ENCODE measurements around the gene ABHD12. TPM values are rescaled to one million over a fixed set of nuclear protein-coding genes. Genes with fewer than 3 reads are reported as not detected.

ABHD12 gene
- total RNA-seq, 1 donor from 2014 or later = 22.6 TPM

DNA sequence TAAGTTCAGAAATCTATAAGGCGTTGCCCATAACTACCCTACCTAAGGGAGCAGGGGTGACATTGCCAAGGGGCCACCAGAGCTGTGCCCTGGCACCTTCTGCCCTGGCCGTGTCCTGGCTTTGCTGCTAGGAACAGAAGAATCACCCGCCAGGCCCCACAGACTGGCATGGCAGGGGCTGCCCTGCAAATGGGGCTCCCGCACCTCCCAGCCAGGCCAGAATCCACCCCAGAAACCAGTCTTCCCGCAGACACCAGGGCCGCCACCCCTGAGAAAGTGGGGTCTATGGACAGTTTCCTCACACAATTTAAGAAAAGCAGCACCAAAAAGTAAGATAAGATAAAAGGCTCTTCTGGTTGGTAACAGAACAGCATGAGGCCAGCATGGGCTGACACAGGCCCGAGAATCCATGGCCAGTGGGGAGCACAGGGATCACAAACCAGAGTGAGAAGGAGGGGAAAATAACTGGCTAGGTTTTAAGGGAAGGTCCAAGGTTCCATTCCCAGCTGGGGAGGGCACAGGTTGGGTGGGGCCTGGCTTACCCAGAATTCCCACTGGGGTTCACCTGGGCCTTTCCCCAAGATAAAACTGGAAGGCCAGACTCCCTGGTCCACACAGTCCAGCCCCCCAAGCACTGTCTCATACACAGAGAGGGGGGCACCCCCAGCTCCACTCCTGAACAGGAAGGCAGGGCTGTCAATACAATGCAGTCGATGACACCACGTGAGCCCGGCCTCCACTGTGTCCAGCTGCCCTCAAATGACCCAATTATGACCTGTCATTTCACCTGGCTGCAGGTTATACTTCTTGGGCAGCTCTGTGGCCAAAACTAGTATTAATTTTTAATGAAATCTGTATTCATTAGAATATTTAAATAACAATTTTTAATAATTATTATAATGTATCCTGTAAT is 83.4 kb downstream of the ABHD12 start:
- DNase-seq = no peak

DNA sequence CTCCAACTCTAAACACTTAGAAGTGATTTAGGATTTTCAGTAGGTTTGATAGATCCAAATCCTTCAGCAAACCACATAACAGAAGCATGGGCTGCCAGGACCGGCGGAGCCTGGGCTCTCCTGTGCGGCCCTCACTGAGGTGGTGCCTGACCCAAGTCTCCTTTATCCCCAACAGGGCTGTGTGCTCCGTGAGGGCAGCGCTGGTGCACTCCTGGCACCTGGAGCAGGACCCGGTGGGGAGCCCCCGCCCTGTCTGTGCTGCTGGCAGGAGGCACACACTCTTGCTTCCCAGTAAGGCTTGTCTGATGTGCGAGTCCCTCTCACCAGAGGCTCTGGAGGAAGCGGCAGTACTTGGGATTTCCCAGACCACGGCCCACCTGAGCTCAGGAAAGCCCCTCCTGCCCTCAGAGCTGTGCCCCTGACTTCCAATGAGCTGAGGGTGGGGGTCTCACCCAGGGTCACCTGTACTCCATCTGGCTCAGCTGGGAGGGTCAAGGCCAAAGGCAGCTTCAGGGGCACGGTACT is 86.5 kb downstream of the ABHD12 start:
- no peak for DNase-seq

DNA sequence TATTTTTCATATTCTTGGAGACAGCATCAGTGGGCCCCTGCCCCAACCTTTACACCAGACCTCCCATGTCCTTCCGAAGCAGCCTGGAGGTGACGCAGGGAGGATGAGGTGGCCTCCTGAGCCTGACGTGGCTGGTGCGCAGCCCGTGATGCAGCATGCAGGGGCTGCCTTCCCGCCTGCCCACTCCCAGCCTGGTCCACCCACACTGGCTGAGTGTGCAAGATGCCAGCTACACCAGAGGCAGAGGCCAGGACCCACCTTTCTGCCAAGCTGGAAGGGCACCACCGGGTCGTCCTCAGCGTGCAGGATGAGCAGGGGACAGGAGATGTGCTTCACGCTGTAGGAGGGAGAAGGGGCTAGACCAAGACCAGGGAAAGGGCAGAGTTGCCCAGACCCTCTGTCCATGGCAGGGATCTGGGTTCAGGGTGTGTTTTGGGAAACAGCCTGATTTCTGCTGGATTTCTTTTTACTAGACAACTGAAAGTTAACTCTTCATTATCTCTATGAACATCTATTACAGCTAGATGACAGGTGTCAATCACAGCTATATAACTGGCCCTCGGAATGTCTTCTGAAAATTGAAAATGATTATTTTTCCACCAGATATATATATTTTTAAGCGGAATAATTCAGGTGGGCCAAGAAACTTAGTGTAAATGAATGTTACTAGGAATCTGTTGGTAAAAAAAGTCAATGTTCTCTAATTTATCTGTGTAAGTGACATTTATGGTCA is 87.2 kb downstream of the ABHD12 start:
- DNase-seq = no peak

DNA sequence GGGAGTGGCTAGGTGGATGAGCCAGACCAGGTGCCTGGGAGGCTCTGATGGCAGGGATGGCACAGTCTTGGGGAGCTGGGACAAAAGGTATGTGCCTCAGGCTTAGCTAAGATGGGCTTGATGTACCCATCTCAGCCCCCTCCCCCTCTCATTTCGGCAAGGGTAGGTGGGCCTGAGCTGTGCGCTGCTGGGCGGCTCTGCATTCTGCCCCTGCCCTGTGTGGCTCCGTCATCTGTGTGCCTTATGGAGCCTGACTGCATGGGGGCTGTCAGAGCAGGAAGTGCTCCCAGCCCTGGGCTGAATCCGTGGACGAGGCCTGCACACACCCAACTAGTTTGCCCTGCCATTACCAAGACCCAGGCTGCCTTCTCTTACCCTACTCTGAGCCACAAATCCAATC is 88.0 kb downstream of the ABHD12 start:
- no peak for DNase-seq

DNA sequence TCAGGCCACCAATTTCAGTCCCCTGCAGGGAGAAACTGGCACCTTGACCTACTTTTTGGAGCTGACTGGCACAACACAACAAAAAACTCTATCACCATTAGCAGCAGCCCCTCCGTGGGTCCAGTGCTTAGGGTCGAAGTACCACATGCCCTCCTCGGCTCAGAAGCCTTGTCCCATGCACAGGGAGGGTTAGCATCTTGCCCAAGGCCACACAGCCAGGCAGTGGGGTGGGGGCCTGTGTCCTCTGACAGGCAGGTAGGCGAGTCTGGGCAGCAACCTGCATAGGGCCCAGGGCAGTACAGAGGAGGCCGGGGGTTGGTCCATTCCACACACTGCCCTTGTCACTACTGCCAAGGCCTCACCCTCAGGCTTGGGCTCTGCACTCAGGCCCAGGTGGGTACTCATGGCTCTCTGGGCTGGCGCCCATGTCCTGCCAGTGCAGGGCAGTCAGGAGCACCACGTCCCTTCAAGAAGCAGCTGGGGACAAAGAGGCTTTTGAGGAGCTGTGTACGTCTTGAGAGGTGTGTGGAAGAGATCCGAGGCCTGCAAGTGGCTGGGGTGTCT is 89.2 kb downstream of the ABHD12 start:
- DNase-seq = no peak

DNA sequence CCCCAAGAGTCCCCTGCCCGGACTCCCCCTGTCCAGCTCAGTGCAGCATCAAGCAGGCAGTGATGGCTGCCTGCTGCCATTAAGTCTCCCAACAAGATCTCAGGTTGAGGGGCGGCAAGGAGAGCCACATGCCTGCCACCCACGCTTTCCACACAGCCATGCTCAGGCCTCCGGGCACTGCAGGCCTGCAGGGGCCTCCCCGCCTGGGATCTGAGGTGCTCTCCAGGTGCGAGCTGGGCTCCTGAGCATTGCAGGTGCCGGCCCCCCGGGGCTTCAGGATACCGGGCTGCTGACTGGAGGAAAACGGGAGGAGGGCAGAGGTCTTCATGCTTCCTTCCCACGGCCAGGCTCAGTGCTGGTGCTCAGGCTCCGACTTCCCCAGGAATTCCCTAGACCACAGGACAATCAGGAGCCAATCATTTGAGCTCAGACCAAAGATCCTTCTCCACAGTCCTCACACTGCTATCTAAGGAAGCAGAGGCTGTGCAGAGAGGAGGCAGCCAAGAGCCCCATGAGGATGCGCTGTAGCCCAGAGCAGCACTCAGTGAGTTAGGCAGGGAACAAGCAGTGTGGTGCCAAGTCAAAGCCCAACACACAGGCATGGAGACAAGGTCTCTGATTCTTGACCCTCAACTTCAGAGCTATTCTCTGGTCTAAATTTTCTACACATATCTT is 90.0 kb downstream of the ABHD12 start:
- DNase-seq = no peak

DNA sequence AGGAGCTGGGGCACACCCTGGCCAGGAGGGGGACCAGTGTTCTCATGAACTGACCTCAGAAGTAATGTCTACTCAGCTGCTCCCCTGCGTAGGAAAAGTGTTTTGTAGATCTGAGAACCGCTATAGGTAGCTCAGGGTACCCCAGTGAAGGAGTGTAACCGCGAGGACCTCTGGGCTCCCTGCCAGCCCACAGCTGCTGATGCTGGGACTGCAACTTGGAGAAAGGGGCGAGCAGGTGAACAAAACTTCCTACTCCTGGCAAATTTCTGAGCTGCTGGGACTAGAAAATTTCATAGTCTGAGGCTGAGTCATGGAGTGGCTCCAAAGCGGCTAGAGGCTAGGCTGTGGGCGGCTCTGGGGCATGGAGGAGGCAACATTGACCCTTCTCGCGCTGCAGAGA is 90.8 kb downstream of the ABHD12 start:
- no peak for DNase-seq

DNA sequence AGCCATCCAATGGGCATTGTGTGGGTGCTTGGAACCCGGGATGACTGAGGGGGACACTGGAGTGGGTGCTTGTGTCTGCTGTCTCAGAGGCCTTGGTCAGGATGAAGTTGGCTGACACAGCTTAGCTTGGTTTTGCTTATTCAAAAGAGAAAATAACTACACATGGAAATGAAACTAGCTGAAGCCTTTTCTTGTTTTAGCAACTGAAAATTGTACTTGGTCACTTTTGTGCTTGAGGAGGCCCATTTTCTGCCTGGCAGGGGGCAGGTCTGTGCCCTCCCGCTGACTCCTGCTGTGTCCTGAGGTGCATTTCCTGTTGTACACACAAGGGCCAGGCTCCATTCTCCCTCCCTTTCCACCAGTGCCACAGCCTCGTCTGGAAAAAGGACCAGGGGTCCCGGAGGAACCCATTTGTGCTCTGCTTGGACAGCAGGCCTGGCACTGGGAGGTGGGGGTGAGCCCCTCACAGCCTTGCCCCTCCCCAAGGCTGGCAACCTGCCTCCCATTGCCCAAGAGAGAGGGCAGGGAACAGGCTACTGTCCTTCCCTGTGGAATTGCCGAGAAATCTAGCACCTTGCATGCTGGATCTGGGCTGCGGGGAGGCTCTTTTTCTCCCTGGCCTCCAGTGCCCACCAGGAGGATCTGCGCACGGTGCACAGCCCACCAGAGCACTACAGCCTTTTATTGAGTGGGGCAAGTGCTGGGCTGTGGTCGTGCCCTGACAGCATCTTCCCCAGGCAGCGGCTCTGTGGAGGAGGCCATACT is 93.3 kb downstream of the ABHD12 start:
- no peak for DNase-seq

DNA sequence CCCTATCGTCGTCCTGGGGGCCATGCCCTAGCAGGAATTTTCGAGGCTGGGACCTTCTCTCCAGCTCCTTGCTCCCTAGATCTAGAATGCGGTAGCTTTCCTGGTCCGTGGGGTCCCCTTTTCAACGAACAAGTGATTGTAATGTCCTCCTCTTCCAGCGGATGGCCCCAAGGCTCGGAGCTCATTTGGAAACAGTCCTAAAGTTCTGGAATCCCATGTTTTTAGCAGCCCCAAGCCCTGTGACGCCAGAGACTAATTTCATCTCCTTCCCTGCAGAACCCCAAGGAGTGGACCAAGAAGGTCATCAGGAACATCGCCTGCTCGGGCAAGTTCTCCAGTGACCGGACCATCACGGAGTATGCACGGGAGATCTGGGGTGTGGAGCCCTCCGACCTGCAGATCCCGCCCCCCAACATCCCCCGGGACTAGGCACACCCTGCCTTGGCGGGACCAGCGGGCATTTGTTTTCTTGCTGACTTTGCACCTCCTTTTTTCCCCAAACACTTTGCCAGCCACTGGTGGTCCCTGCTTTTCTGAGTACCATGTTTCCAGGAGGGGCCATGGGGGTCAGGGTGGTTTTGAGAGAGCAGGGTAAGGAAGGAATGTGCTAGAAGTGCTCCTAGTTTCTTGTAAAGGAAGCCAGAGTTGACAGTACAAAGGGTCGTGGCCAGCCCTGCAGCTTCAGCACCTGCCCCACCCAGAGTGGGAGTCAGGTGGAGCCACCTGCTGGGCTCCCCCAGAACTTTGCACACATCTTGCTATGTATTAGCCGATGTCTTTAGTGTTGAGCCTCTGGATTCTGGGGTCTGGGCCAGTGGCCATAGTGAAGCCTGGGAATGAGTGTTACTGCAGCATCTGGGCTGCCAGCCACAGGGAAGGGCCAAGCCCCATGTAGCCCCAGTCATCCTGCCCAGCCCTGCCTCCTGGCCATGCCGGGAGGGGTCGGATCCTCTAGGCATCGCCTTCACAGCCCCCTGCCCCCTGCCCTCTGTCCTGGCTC is 94.2 kb downstream of the ABHD12 start:
- no peak for DNase-seq

DNA sequence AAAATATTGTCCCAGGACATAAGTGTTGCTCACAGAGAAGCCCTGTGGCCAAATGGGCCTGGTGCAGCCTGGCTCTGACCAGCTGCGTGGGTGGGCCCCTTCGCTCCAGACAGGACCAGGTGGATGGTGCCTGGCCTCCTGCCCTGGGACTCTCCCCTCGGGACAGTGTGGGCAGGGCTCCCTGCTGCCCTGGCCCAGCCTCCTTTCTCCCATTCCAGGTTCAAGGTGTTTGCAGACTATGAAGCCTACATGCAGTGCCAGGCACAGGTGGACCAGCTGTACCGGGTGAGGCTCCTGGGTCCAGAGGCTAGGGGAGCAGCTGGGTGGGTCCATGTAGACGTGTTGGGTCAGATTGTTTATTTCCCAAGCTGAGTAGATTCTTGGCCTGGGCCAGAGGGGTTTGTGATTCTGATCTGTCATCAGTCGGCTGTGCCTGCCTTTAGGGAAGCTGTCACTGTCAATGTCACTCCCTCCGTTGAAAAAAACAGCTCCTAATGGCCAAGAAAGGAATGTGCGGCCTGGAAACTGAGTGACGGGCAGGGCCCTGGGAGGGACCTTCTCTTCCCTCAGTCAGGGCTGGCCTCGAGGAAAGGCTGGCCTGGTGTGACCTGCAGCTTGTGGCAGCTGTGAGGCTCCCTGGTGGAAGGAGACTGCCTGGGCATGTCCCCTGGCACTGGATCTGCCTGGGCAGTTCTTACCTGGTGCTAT is 95.1 kb downstream of the ABHD12 start:
- DNase-seq = no peak

DNA sequence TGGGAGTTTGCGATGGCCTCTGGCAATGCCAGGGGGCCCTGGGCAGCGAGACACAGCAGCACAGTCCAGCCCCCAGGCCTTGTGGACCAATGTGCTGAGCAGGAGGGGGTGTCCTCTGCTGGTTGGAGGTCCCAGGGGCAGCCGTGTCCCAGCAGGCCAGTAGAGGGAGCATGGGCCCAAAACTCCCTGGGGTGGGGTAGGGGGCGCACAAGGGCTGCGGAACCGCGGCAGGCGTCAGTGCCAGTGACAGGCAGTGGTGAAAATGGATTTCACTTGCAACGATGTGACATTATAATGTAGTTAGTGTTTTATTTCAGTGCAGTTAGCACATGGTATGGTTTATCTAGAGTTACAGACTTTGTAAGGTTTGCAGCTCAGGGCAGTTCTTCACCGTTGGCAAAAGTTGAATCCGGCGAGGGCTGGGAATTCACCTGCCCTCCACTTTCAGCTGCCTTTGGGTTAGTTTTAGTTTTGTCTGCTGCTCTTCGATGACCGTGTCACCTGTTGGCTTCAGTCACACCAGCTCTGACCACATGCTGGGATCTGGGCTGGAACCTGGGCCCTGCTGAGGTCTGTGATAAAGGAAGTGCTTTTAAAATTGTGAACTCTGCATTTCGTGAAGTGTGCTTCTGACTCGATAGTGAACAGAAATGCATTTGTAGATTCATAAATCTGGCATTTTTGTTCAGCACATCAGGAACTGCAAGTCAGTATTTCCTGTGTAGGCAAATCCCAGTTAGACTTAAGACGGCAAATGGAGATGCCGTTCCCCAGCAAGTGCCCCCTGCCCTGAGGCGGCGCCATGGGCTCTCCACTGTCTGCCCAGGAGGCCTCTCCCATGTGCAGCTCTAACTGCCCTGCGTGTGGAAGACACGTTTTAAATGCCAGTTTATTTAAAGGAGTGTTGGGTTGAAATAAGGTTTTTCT is 95.9 kb downstream of the ABHD12 start:
- no peak for DNase-seq

DNA sequence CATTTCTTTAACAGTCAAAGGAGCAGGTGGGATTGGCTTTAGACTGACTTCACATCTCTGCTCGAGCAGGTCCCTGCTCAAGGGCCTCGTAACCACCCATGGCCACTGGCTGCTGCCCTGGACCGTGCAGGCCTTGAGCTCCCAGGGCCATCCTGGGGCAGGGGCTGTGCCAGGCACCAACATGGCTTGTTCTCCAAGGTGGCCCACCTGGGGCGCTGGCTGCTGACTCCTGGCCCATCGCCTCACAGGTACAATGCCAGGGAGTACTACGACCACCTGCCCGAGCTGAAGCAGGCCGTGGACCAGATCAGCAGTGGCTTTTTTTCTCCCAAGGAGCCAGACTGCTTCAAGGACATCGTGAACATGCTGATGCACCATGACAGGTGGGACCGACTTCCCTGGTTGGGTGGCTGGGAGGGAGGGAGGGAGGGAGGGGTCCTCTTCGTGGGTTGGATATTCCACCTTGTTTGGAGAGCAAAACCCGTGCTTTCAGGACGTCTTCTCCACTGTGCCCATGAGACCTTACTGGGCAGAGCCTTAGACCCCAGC is 96.7 kb downstream of the ABHD12 start:
- DNase-seq = no peak

DNA sequence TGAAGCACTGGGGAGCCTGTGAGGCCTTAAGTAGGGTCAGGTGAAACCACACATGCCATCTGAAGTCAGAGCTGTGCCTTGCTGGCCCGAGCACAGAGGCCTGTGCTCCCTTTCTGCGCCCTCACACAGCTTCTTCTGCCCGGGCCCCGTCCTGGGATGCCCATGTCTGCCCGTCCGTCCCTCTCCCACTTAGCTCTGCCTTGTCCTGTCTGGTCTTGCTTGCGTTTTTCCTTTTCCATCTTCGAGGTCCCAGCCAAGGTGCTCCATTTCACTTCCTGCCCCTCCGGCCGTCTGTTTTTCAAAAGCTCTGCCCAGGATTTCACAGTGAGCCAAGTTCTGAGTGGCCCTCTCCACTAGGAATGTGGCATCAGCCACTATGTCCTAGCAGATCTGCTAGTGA is 97.1 kb downstream of the ABHD12 start:
- no peak for DNase-seq

DNA sequence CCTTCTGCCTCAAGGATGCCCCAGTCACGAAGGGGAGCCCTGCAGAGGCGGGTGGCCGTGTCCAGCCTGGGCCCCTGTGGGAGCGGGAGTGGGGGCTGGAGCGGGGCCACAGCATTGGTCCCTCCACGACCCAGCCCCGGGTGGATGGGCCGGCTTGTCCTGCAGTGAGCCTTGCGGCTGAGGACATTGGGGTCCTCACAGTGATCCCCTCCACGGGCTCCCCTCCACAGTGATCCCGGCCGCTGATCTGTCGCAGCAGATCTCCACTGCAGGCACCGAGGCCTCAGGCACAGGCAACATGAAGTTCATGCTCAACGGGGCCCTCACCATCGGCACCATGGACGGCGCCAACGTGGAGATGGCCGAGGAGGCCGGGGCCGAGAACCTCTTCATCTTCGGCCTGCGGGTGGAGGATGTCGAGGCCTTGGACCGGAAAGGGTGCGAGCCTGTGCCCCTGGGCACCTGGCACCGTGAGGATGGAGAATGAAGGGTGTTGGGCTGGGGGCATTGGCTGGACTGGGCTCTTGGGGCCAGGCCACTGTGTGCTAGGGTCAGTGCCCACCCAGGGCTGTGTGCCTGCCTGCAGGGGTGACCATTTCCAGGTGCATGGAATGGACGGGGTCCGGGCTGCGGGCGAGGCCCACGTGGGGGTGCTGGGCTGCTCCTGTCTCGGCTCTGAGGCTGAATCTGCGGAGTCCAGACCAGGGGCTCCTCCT is 98.3 kb downstream of the ABHD12 start:
- DNase-seq = no peak

DNA sequence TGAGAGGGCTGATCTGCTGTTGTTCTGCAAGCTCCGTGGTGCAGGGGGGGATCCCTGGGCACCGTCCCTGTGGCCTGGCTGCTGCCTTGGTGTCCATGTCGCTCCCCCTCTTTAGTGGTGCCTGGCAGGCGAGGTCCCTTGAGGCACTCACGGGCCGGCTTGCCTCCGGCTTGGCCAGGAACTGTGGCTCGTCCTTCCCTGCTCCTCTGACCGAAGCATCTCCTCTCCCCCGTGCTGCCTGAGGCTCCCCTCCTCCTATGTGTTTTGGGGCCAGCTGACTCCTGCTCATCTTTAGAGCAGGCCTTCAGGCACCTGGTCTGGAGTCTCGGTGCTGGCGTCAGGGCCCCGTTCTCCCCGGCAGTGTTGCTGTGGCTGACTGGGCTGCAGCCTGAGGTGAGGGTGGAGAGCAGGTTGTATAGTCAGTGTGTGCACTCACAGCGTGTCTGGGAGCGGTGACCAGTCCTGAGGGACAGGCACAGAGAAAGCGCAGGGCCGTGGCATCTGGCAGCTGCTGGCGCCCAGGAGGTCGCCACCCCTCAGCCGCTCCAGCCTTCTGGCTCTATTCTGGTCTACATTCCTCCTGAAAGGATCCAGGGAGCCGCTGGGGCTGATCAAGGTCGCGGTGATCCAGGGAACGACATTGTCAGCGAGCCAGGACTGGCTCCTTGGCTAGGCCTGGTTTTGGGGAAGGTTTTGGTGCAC is 99.1 kb downstream of the ABHD12 start:
- no peak for DNase-seq

DNA sequence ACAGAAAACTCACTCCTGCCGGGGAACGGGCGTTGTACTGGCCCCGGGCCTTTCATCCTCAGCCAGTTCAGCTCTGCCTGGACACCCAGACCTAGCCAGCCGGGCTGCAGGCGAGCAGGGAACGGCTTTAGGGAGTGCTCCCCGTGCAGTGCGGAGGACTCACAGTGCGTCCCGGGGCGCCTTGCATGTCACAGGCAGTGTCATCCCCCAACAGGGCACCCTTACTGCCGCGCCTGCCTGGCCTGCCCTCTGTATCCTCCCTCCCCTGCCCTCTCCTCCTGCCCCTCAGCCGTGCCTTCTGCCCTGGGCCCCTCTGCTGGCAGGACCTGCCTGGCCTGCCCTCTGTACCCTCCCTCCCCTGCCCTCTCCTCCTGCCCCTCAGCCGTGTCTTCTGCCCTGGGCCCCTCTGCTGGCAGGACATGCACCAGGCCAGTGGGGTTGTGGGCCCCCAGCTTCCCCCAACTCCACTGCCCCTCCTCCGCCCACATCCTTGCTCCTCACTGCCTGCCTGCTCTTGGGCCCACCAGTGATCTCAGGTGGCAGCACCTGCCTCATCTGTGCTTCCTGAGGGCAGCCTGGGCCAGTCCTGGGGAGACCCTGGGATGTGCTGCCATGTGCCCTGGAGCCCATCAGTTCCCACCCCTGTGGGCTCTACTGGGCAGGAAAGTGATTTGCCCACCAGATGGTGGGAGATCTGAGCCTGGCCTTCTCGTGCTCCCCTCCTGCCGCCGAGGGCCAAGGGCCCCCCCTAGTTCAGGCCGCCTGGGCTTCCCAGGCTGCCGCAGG is 99.8 kb downstream of the ABHD12 start:
- no peak for DNase-seq

All from skin of body (tissue), 2 donors.